GM12865 (cell line): Measurements from ENCODE around the gene ECSIT.

ENCODE experiments used
- DNase-seq: peaks from one replicate; pipeline ENCODE4 v3.0.0; 2010; ENCODE audit warnings: low read depth
- H3K4me3 ChIP-seq: 2 replicates; pipeline ENCODE4 v1.5.1; 2011; ENCODE audit warnings: mild to moderate bottlenecking, low read depth, low read length, control low read depth
- TF ChIP-seq, protein P1 (sequence below): IDR thresholded peaks from 2 replicates; pipeline ENCODE4 v1.5.1; 2011; ENCODE audit warnings: low read length, control low read depth, low read depth, inconsistent platforms; ENCODE audit not compliant: insufficient read depth; ENCODE audit errors: missing control alignments

The ECSIT gene

DNA sequence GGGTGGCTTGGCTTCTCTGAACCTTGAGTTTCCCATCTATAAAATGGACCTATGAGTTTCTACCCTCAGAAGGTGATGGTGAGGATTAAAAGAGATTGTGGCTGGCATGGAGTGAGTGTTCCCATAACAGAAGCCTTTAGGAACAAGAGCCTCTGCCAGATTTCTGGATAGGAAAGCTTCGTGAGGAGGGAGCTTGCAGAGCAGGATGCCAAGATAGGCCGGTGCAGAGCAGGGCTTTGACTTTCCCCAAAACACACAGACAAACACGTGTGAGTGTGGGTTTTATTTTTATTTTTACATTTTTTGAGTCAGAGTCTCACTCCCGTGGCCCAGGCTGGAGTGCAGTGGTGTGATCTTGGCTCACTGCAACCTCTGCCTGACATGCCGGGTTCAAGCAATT is 6.0 kb upstream of the ECSIT start:
- TF ChIP-seq, protein P1, sequence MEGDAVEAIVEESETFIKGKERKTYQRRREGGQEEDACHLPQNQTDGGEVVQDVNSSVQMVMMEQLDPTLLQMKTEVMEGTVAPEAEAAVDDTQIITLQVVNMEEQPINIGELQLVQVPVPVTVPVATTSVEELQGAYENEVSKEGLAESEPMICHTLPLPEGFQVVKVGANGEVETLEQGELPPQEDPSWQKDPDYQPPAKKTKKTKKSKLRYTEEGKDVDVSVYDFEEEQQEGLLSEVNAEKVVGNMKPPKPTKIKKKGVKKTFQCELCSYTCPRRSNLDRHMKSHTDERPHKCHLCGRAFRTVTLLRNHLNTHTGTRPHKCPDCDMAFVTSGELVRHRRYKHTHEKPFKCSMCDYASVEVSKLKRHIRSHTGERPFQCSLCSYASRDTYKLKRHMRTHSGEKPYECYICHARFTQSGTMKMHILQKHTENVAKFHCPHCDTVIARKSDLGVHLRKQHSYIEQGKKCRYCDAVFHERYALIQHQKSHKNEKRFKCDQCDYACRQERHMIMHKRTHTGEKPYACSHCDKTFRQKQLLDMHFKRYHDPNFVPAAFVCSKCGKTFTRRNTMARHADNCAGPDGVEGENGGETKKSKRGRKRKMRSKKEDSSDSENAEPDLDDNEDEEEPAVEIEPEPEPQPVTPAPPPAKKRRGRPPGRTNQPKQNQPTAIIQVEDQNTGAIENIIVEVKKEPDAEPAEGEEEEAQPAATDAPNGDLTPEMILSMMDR, result no peak
- DNase-seq, result no peak

GRCh38 chr19:11534538-11534937 is 5.6 kb upstream of the ECSIT start:
- no peak overlapping the region for H3K4me3 ChIP-seq
- TF ChIP-seq, protein P1, result no peak
- DNase-seq, result no peak

More for the DNA sequence above, 6.0 kb upstream of the ECSIT start:
- no peak overlapping the region for H3K4me3 ChIP-seq

GRCh38 chr19:11530432-11530831 is 1.5 kb upstream of the ECSIT start:
- no peak overlapping the region for H3K4me3 ChIP-seq
- TF ChIP-seq, protein P1, result peak; percentile 8
- DNase-seq, result peak; percentile 82

DNA sequence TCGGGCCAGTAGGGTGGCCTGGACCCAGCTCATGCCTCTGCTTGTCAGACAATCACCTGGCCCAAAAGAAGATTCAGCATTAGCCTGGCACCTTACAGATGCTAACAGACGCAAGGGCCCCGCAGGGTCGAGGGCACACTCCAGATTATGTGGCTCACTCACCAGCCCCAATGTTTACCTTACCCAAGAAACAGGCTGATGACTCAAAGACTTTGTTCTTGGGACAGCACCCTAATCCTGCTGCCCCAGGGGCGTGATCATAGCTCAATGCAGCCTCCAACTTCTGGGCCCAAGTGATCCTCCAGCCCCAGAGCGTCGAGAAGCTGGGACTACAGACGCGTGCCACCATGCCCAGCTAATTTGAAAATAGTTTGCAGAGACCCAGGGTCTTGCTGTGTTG is 9.8 kb downstream of the ECSIT start:
- TF ChIP-seq, protein P1, result no peak
- no peak overlapping the region for H3K4me3 ChIP-seq
- no peak for DNase-seq

DNA sequence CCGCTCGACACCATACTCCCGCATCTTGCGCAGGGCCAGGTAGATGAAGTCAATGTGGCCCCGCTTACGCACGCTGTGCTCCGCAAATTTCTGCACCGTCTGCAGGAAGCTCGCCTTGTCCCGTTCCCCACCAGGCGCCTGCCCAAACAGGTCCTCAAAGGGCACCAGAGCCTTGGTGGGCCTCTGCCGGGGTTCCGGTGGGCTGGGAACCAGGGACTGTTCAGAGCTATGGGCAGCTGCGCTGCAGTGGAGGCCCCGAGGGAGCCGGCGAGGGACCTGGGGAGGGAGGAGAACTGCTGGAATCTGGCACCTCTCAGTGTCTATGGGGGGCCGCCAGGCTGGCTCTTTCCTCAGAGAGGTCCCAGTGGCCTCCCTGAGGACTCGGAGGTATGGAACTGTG is 15.0 kb downstream of the ECSIT start:
- H3K4me3 ChIP-seq, result no peak overlapping the region
- TF ChIP-seq, protein P1, result no peak
- DNase-seq, result no peak

DNA sequence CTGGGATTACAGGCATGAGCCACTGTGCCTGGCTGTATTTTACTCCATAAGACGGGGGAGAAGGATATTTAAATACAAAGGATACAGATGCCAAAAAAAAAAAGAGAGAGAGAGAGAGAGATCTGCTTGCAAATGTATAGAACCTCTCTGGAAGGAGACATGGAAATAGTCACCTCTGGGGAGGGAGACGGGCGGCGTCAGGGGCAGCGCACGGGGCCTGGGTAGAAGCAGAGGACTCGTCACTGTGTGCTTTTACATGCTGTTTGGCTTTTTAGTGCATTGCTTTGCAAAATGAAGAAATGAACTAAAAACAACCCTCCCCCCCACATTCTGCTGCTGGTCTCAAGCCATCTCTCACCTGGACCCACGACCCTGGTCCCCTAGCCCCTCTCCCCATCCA is 18.5 kb downstream of the ECSIT start:
- no peak overlapping the region for H3K4me3 ChIP-seq
- DNase-seq, result no peak
- TF ChIP-seq, protein P1, result no peak

DNA sequence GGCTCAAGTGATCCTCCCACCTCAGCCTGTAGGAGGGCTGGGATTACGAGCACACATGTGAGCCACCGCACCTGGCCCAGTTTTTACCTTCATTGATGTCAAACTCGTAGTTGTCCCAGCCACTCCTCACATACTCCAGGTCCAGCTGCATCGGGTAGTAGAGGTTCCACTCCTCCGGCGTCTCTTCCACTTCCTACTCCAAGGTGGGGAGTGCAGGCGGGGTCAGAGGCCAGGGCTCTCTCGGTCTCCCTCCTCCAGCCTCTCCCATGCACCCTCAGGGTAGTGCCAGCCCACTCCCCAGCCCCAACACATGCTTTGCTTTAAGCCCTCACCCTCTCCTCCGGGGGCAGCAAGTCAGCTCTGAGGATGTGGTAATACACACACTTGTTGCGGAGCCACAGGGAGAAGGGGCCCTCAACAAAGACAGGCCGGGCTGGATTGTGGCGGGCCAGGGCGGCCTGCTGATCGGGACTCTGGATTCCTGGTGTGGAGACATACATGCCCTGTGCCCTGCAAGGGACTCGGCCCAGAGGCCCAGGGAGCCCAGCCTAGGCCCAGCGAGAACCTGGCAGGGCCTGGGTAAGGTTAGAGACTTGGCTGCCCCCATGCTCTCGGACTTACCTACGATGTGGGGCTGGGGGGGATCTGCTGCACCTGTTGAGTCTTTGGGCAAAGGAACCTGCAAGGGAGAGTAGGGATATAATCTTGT is 21.4 kb downstream of the ECSIT start:
- no peak for DNase-seq
- TF ChIP-seq, protein P1, result no peak
- no peak overlapping the region for H3K4me3 ChIP-seq
